GM12878 (cell line): ENCODE measurements around the gene PIAS1. TPM values are rescaled to one million over a fixed set of nuclear protein-coding genes. Genes with fewer than 3 reads are reported as not detected.

Source experiments
- ASH2L ChIP-seq: fragments of 300-600, 200-600 bp; sonication (generic); IDR thresholded peaks from 2 replicates; pipeline ENCODE4 v1.6.1; 2017; ENCODE audit warnings: low read depth, mild to moderate bottlenecking, borderline replicate concordance
- ATF7 ChIP-seq: fragments of 450-650 bp; IDR thresholded peaks from 2 replicates; pipeline ENCODE4 v1.6.1; 2016; ENCODE audit warnings: low read depth, mild to moderate bottlenecking
- CEBPB ChIP-seq, 2 experiments: fragments of 150-350 bp in 1 of 2; IDR thresholded peaks; 2 replicates each; pipeline ENCODE4 v1.6.1; 2012 to 2014; ENCODE audit warnings: low read depth in 2 of 2, low read length in 2 of 2, borderline replicate concordance in 1 of 2, inconsistent platforms in 1 of 2
- EZH2 ChIP-seq: IDR thresholded peaks from 2 replicates; pipeline ENCODE4 v1.6.1; 2012; ENCODE audit warnings: low read depth, mild to moderate bottlenecking, control low read depth, inconsistent platforms, low read length, borderline replicate concordance; ENCODE audit not compliant: control insufficient read depth
- HDAC6 ChIP-seq: fragments of 200-600 bp; sonication (generic); IDR thresholded peaks from one replicate; pipeline ENCODE4 v1.8.0; 2017; ENCODE audit warnings: antibody characterized with exemption; ENCODE audit not compliant: unreplicated experiment
- IKZF1 ChIP-seq: fragments of 450-650 bp; conservative IDR thresholded peaks from 2 replicates; pipeline ENCODE4 v1.6.1; 2017; ENCODE audit warnings: antibody characterized with exemption, mild to moderate bottlenecking
- IKZF2 ChIP-seq, 2 experiments: fragments of 450-650 bp; IDR thresholded peaks; 2 replicates each; pipeline ENCODE4 v1.6.1; 2017; ENCODE audit warnings: mild to moderate bottlenecking in 2 of 2, moderate library complexity in 2 of 2
- IRF4 ChIP-seq: IDR thresholded peaks from 2 replicates; pipeline ENCODE4 v1.6.1; 2011; ENCODE audit warnings: low read depth, low read length
- MEF2A ChIP-seq: IDR thresholded peaks from 2 replicates; pipeline ENCODE4 v1.6.1; 2011; ENCODE audit warnings: low read depth, mild to moderate bottlenecking, low read length, moderate library complexity; ENCODE audit not compliant: insufficient read depth
- NBN ChIP-seq: fragments of 450-650 bp; IDR thresholded peaks from 2 replicates; pipeline ENCODE4 v1.6.1; 2016
- PAX5 ChIP-seq: IDR thresholded peaks from 2 replicates; pipeline ENCODE4 v1.6.1; 2011; ENCODE audit warnings: low read depth, low read length, borderline replicate concordance
- SMC3 ChIP-seq: IDR thresholded peaks from 2 replicates; pipeline ENCODE4 v1.6.1; 2011; ENCODE audit warnings: low read length, improper control_type of control experiment, borderline replicate concordance
- SREBF1 ChIP-seq: IDR thresholded peaks from 2 replicates; pipeline ENCODE4 v1.6.1; 2012; ENCODE audit warnings: mild to moderate bottlenecking, low read length
- TCF7 ChIP-seq: IDR thresholded peaks from 2 replicates; pipeline ENCODE4 v1.6.1; 2014; ENCODE audit warnings: antibody characterized with exemption, borderline replicate concordance
- ZNF217 ChIP-seq: fragments of 450-650 bp; IDR thresholded peaks from 2 replicates; pipeline ENCODE4 v1.6.1; 2017; ENCODE audit warnings: antibody characterized with exemption, mild to moderate bottlenecking
- ZNF384 ChIP-seq: IDR thresholded peaks from 2 replicates; pipeline ENCODE4 v1.6.1; 2012; ENCODE audit warnings: low read depth, mild to moderate bottlenecking, low read length, improper control_type of control experiment, borderline replicate concordance
- ZNF622 ChIP-seq: fragments of 450-650 bp; IDR thresholded peaks from 2 replicates; pipeline ENCODE4 v1.6.1; 2017; ENCODE audit warnings: mild to moderate bottlenecking, inconsistent platforms
- polyA plus RNA-seq, 11 experiments: library from polyadenylated mRNA; depleted of rRNA in 4 of 11; unstranded in 6 of 11; stranded (reverse) in 5 of 11; fragments of >200 nt; fragmentation: Nextera tagmentation in 4 of 11; fragmentation: Illumina TruSeq in 1 of 11; extraction: Ambion mirVana in 4 of 11; extraction: Trizol in 1 of 11; gene quantifications; 1 replicate in 1 of 11; 2 replicates in 10 of 11; pipeline versions ENCODE4 v1.2.1 to v1.2.3, GENCODE V29; 2011 to 2016; ENCODE audit warnings: inconsistent platforms in 2 of 11, missing spikeins in 2 of 11, low read depth in 1 of 11
- total RNA-seq, 4 experiments: library from RNA; depleted of rRNA in 3 of 4; stranded (reverse); fragments of >200 nt in 3 of 4; fragmentation: Illumina TruSeq in 1 of 4; extraction: Trizol in 1 of 4; gene quantifications; 2 replicates each; pipeline versions ENCODE4 v1.2.1 to v1.2.3, GENCODE V29; 2013 to 2021
- TF ChIP-seq, protein P1 (sequence below): fragments of 450-650 bp; conservative IDR thresholded peaks from 2 replicates; pipeline ENCODE4 v1.6.1; 2017; ENCODE audit warnings: mild to moderate bottlenecking, moderate library complexity
- TF ChIP-seq, protein P2 (sequence below): fragments of 450-650 bp; IDR thresholded peaks from 2 replicates; pipeline ENCODE4 v1.6.1; 2016; ENCODE audit warnings: mild to moderate bottlenecking
- TF ChIP-seq, protein P3 (sequence below): IDR thresholded peaks from 2 replicates; pipeline ENCODE4 v1.6.1; 2012; ENCODE audit warnings: low read depth, low read length, improper control_type of control experiment
- TF ChIP-seq, protein P4 (sequence below): fragments of 450-650 bp; IDR thresholded peaks from 2 replicates; pipeline ENCODE4 v1.6.1; 2017; ENCODE audit warnings: borderline replicate concordance
- TF ChIP-seq, protein P5 (sequence below): fragments of 450-650 bp; IDR thresholded peaks from 2 replicates; pipeline ENCODE4 v1.6.1; 2017; ENCODE audit warnings: mild to moderate bottlenecking, low read depth, inconsistent platforms; ENCODE audit not compliant: poor library complexity, severe bottlenecking
- TF ChIP-seq, protein P6 (sequence below): IDR thresholded peaks from 2 replicates; pipeline ENCODE4 v1.6.1; 2012; ENCODE audit warnings: low read depth, low read length, improper control_type of control experiment

The PIAS1 gene
- total and polyA plus RNA-seq, 10 of the 15 experiments (the other 5 are each of a cell fraction or from before 2014, with no cell fraction given), result 20.2 to 96.3 (median 37.0) TPM

DNA sequence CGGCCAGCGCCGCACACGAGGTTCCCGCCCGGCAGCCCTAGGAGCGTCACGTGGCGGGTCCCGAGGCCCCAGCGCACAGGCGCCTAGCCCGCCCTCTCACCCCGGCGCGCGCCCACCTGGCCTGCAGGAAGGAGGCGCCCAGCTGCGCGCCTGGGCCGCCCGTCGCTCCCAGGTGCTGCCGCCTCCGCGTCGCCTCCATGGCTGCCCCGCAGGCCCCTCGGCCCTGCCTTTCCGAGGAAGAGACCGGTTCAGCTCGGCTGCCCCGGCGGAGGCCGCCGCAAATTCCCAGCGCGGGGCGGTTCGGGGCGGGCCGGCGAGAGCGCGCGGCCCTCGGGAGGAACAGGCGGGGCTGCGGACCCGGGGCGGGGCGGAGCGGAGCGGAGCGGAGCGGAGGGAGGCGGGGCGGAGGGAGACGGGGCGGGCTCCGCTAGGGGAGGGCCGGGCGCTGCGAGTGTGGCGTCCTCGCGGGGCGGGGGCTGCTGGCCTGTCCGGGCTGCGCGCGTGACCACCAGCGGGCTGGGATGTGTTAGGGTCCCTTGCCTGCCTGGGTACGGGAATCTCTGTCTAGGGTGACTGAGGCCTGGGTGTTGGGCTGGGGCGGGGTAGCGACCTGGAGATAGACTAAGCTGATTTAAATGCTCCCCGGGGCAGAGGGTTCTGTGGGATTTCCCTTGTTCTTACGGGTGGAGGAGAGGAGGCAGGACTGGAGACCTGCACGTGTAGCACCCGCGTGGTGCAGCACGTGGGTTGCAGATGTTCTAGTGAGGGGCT lies 175.5 kb downstream of the PIAS1 start, which contains the start of gene CLN6 (continued):
- TF ChIP-seq, protein P1, sequence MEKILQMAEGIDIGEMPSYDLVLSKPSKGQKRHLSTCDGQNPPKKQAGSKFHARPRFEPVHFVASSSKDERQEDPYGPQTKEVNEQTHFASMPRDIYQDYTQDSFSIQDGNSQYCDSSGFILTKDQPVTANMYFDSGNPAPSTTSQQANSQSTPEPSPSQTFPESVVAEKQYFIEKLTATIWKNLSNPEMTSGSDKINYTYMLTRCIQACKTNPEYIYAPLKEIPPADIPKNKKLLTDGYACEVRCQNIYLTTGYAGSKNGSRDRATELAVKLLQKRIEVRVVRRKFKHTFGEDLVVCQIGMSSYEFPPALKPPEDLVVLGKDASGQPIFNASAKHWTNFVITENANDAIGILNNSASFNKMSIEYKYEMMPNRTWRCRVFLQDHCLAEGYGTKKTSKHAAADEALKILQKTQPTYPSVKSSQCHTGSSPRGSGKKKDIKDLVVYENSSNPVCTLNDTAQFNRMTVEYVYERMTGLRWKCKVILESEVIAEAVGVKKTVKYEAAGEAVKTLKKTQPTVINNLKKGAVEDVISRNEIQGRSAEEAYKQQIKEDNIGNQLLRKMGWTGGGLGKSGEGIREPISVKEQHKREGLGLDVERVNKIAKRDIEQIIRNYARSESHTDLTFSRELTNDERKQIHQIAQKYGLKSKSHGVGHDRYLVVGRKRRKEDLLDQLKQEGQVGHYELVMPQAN, result peak; percentile 75
- TF ChIP-seq IRF4 (no peak), ZNF622 (no peak), ZNF384 (no peak), ASH2L (no peak), MEF2A (no peak), TCF7 (no peak), PAX5 (0 out of 2 replicates have a peak, but pooled peaks have one; percentile 24), ATF7 (peak; percentile 50), ZNF217 (peak; percentile 70), HDAC6 (peak; percentile 21), SMC3 (no peak), IKZF1 (peak; percentile 91), IKZF2 (IDR thresholded peaks at IDR 0.05) (0 out of 4 replicates have a peak, but pooled peaks of 1 of the 2 experiments have one; percentile 42), SREBF1 (no peak), NBN (peak; percentile 75; the same call in 1 of the 2 replicates), EZH2 (no peak), CEBPB (IDR thresholded peaks at IDR 0.05; ENCODE audit: borderline replicate concordance in 1 of 2, low read depth in 2 of 2, low read length in 2 of 2) (no peak)
- TF ChIP-seq, protein P2, sequence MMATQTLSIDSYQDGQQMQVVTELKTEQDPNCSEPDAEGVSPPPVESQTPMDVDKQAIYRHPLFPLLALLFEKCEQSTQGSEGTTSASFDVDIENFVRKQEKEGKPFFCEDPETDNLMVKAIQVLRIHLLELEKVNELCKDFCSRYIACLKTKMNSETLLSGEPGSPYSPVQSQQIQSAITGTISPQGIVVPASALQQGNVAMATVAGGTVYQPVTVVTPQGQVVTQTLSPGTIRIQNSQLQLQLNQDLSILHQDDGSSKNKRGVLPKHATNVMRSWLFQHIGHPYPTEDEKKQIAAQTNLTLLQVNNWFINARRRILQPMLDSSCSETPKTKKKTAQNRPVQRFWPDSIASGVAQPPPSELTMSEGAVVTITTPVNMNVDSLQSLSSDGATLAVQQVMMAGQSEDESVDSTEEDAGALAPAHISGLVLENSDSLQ, result no peak
- TF ChIP-seq, protein P3, sequence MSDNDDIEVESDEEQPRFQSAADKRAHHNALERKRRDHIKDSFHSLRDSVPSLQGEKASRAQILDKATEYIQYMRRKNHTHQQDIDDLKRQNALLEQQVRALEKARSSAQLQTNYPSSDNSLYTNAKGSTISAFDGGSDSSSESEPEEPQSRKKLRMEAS, result peak; percentile 95
- TF ChIP-seq, protein P4, sequence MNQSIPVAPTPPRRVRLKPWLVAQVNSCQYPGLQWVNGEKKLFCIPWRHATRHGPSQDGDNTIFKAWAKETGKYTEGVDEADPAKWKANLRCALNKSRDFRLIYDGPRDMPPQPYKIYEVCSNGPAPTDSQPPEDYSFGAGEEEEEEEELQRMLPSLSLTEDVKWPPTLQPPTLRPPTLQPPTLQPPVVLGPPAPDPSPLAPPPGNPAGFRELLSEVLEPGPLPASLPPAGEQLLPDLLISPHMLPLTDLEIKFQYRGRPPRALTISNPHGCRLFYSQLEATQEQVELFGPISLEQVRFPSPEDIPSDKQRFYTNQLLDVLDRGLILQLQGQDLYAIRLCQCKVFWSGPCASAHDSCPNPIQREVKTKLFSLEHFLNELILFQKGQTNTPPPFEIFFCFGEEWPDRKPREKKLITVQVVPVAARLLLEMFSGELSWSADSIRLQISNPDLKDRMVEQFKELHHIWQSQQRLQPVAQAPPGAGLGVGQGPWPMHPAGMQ, result no peak
- TF ChIP-seq, protein P5, sequence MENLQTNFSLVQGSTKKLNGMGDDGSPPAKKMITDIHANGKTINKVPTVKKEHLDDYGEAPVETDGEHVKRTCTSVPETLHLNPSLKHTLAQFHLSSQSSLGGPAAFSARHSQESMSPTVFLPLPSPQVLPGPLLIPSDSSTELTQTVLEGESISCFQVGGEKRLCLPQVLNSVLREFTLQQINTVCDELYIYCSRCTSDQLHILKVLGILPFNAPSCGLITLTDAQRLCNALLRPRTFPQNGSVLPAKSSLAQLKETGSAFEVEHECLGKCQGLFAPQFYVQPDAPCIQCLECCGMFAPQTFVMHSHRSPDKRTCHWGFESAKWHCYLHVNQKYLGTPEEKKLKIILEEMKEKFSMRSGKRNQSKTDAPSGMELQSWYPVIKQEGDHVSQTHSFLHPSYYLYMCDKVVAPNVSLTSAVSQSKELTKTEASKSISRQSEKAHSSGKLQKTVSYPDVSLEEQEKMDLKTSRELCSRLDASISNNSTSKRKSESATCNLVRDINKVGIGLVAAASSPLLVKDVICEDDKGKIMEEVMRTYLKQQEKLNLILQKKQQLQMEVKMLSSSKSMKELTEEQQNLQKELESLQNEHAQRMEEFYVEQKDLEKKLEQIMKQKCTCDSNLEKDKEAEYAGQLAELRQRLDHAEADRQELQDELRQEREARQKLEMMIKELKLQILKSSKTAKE, result no peak
- TF ChIP-seq, protein P6, sequence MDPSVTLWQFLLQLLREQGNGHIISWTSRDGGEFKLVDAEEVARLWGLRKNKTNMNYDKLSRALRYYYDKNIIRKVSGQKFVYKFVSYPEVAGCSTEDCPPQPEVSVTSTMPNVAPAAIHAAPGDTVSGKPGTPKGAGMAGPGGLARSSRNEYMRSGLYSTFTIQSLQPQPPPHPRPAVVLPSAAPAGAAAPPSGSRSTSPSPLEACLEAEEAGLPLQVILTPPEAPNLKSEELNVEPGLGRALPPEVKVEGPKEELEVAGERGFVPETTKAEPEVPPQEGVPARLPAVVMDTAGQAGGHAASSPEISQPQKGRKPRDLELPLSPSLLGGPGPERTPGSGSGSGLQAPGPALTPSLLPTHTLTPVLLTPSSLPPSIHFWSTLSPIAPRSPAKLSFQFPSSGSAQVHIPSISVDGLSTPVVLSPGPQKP, result no peak
